GM21423 (cell line): ENCODE results near the gene ZNF629.

Source experiments
- ATAC-seq: cut with Tn5 transposase; IDR thresholded peaks from one replicate; pipeline ENCODE4 v1.9.1; 2021; ENCODE audit warnings: mild to moderate bottlenecking, moderate library complexity; ENCODE audit not compliant: unreplicated experiment

The ZNF629 gene

GRCh38 chr16:30786115-30786935, 680 bp downstream of the ZNF629 start:
- no peak for ATAC-seq

- ATAC-seq, result no peak
Measured at GRCh38 chr16:30785126-30786106, 1.6 kb downstream of the ZNF629 start.

GRCh38 chr16:30784215-30784614, 2.8 kb downstream of the ZNF629 start:
- no peak for ATAC-seq

- ATAC-seq, result no peak
Measured at GRCh38 chr16:30783280-30784109, 3.5 kb downstream of the ZNF629 start.

- no peak for ATAC-seq
Measured at GRCh38 chr16:30782486-30783279, 4.3 kb downstream of the ZNF629 start.

GRCh38 chr16:30780549-30780948, 6.5 kb downstream of the ZNF629 start:
- ATAC-seq, result no peak

- no peak for ATAC-seq
Measured at GRCh38 chr16:30780021-30780420, 7.0 kb downstream of the ZNF629 start.

- ATAC-seq, result no peak
Measured at GRCh38 chr16:30779596-30779995, 7.4 kb downstream of the ZNF629 start.

- ATAC-seq, result no peak
Measured at GRCh38 chr16:30778549-30779244, 8.3 kb downstream of the ZNF629 start.

GRCh38 chr16:30777591-30778297, 9.3 kb downstream of the ZNF629 start:
- no peak for ATAC-seq

GRCh38 chr16:30775392-30776188, 11.4 kb downstream of the ZNF629 start:
- ATAC-seq, result peak; percentile 54

GRCh38 chr16:30775131-30775391, 11.9 kb downstream of the ZNF629 start:
- ATAC-seq, result no peak

- no peak for ATAC-seq
Measured at GRCh38 chr16:30774367-30775130, 12.5 kb downstream of the ZNF629 start.

- ATAC-seq, result no peak
Measured at GRCh38 chr16:30773826-30774225, 13.2 kb downstream of the ZNF629 start.

- no peak for ATAC-seq
Measured at GRCh38 chr16:30771726-30772125, 15.3 kb downstream of the ZNF629 start.

GRCh38 chr16:30769379-30770089, 17.5 kb downstream of the ZNF629 start:
- no peak for ATAC-seq
